Activated CD4-positive, alpha-beta memory T cell treated with anti-CD3 and anti-CD28 coated beads for 36 hours (primary cell): ENCODE results near the gene SULT1A2. TPM values are rescaled to one million over a fixed set of nuclear protein-coding genes. Genes with fewer than 3 reads are reported as not detected.
"Not testable (repeated sequence)": the region's sequence is repeated elsewhere in the genome, so short reads cannot be mapped to it uniquely, and the experiment has no call there.

ENCODE experiments used
- CTCF ChIA-PET: fragments of 350-600 bp; sonication (Branson Sonifier 250); formaldehyde crosslinking; loops from one replicate; lab custom pipeline; 2021; ENCODE audit warnings: antibody characterized with exemption, inconsistent platforms; lab: Charles Lee
- POLR2A ChIA-PET: fragments of 350-600 bp; sonication (Branson Sonifier 250); formaldehyde crosslinking; loops from one replicate; lab custom pipeline; 2021; ENCODE audit warnings: antibody characterized with exemption; lab: Charles Lee
- DNase-seq: peaks from one replicate; pipeline ENCODE4 v3.0.0-alpha.2; 2020
- H3K27ac Mint-ChIP-seq: one replicate; pipeline ENCODE4 v1.8.0; 2021; ENCODE audit warnings: mixed read lengths
- H3K27me3 Mint-ChIP-seq: one replicate; pipeline ENCODE4 v1.8.0; 2021; ENCODE audit warnings: mixed read lengths
- H3K36me3 Mint-ChIP-seq: one replicate; pipeline ENCODE4 v1.8.0; 2021; ENCODE audit warnings: mixed read lengths
- H3K4me1 Mint-ChIP-seq: one replicate; pipeline ENCODE4 v1.8.0; 2021; ENCODE audit warnings: low read depth, mixed read lengths
- H3K4me3 Mint-ChIP-seq: one replicate; pipeline ENCODE4 v1.8.0; 2021; ENCODE audit warnings: mild to moderate bottlenecking, mixed read lengths
- H3K9me3 Mint-ChIP-seq: one replicate; pipeline ENCODE4 v1.8.0; 2021; ENCODE audit warnings: mixed read lengths
- intact Hi-C: fragments of 100-400 bp; cut with micrococcal nuclease; formaldehyde crosslinking; loops from one replicate; pipeline ENCODE4 v1.15.1; 2023
- total RNA-seq, 2 experiments: library from RNA; stranded (reverse); gene quantifications; one replicate each; pipeline ENCODE4 v1.2.3, GENCODE V29; 2021

Gene SULT1A2
- total RNA-seq, 2 experiments from 2014 or later, result 0.24 TPM; not detected in 1

DNA sequence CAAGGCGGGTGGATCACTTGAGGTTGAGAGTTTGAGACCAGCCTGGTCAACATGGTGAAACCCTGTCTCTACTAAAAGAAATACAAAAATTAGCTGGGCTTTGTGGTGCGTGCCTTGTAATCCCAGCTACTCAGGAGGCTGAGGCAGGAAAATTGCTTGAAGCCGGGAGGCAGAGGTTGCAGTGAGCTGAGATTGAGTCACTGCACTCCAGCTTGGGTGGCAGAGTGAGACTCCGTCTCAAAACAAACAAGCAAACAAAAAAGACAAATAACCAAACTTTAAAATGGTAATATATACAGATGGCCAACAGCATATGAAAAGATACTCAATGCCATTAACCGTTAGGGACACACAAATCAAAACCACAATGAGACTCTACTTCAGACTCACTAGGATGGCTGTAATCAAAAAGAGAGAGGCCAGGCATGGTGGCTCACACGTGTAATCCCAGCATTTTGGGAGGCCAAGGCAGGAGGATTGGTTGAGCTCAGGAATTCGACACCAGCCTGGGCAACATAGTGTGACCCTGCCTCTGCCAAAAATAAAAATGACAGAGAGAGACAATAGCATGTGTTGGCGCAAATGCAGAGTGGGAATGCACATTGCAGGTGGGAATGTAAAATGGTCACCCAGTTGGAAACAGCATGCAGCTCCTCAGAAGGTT lies 21.3 kb downstream of the SULT1A2 start:
- intact Hi-C loops, result no loop called here
- CTCF ChIA-PET, result no interaction called here
- Mint-ChIP-seq H3K36me3 (peaks cover 1% of the 10 kb centered on the region), H3K9me3 (no peaks in the 10 kb centered on the region), H3K27ac (no peak overlapping the region), H3K4me1 (peaks cover 7% of the 10 kb centered on the region), H3K27me3 (no peaks in the 10 kb centered on the region), H3K4me3 (no peak overlapping the region)
- no peak for DNase-seq
- POLR2A ChIA-PET, result no interaction called here

DNA sequence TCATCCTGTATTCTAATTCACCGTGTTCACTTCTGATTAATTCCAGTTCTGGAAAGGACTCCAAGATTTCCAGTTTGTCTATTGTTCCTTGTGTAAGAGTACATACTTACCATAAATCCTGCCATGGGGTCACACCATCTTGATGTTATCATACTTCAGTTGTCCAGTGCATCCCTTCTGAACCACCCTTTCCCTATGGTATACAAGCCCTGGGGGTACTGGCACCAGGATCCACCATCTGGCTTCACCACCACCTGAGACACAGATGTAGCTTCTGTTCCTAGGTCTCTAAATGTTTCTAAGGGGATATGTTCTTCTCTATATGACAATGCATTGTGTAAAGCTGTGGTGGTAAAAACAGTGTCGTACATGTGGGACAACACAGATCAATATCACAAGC lies 21.9 kb downstream of the SULT1A2 start:
- Mint-ChIP-seq H3K4me3 (no peak overlapping the region), H3K36me3 (peaks cover 1% of the 10 kb centered on the region), H3K9me3 (no peaks in the 10 kb centered on the region), H3K27ac (no peak overlapping the region), H3K4me1 (peaks cover 7% of the 10 kb centered on the region), H3K27me3 (no peaks in the 10 kb centered on the region)
- no peak for DNase-seq
- intact Hi-C loops, result no loop called here
- POLR2A ChIA-PET, result no interaction called here
- CTCF ChIA-PET, result no interaction called here

DNA sequence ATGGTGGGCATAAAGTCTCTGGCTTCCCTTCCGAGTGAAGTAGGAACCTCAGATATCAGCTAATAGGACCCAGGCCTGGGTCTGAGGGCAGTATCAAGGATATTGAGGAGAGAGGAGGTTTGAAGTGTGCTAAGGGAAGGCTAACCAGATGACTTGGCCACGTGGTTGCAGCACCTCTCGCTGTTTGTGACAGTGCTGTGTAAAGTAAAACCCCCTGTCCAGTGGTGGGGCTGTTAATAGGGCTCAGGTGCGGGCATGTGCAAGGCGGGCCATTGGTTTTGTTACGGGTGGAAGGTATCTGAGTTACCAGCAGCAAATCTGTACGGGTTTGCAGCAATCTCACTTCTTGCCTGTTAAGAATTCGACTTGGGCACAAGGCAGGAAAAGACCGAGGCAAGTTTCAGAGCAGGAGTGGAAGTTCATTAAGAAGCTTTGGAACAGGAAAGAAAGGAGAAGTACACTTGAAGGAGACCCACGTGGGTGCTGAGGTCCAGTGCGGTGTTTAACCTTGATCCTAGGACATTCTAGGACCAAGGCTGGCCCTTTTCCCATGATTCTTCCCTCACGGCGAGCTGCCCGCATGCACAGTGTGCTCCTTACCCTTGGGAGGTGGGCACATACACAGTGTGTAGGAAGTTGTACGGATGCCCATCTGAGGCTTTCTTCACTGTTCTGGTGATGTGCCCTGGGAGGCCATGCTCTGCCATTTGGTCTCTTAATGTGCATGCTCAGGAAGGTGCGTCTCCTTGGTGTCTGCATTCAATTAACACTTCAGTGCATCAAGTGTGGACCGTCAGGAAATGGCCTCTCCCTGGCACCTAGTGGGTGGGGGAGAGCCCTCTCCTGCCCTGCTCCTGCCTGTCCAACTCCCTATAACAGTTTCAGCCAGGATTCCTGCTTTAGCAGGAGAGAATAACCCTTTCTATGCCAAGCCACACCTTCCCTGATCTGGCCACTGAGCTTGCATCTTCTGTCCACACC lies 22.8 kb downstream of the SULT1A2 start:
- no peak overlapping the region for H3K27ac Mint-ChIP-seq
- H3K9me3 Mint-ChIP-seq, result no peaks in the 10 kb centered on the region
- intact Hi-C loops, result no loop called here
- H3K27me3 Mint-ChIP-seq, result no peaks in the 10 kb centered on the region
- POLR2A ChIA-PET, result no interaction called here
- no peak for DNase-seq
- H3K4me1 Mint-ChIP-seq, result peaks cover 7% of the 10 kb centered on the region
- no peak overlapping the region for H3K4me3 Mint-ChIP-seq
- H3K36me3 Mint-ChIP-seq, result peaks cover 1% of the 10 kb centered on the region
- CTCF ChIA-PET, result interaction anchor here (1.2 kb wide), 1 partner anchor 24 kb away, joined by 3 read pairs; no protein-coding TSS in a partner anchor

DNA sequence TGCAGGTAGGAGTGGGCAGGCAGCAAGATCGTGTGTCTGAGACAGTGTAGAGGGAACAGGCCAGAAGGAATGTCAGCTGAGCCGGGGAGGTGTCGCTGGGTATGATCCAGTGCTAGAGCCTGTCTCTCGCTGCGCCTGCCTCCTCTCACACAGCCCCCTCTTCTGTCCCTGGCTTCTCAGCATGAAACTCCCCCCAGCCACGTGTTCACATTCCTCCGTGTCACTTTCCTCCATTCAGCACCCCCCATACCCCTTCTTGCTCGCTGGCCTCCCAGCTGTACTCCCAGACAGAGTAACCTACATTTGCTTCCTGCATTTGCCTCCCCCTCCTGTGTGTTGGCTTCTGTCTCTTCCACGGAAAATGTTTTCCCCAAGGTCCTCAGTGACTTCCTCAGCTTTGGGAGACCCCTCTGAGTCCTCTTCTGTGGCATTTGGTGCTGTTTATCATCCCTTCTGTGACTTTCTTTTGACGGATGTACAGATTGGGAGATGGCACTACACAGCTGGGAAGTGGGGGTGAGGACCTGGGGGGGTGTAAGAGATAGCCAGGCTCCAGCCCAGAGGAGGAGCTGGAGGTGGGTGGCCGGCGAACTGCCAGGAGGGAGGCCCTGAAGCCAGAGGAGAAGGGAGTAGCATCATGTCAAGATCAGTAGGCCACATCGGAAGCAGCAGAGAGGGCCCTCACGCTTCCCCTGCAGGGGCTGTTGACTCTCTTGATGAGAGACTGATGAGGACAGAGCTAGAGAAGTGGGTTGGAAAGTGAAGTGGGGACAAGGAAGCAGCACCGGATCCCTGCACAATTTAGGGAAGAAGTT lies 23.9 kb downstream of the SULT1A2 start:
- ChIA-PET POLR2A (no interaction called here), CTCF (interaction anchor here (1.2 kb wide), 1 partner anchor 25 kb away, joined by 3 read pairs; no protein-coding TSS in a partner anchor)
- Mint-ChIP-seq H3K4me1 (peaks cover 5% of the 10 kb centered on the region), H3K27me3 (no peaks in the 10 kb centered on the region), H3K27ac (no peak overlapping the region), H3K4me3 (no peak overlapping the region), H3K9me3 (no peaks in the 10 kb centered on the region), H3K36me3 (peaks cover 1% of the 10 kb centered on the region)
- intact Hi-C loops, result no loop called here
- no peak for DNase-seq

DNA sequence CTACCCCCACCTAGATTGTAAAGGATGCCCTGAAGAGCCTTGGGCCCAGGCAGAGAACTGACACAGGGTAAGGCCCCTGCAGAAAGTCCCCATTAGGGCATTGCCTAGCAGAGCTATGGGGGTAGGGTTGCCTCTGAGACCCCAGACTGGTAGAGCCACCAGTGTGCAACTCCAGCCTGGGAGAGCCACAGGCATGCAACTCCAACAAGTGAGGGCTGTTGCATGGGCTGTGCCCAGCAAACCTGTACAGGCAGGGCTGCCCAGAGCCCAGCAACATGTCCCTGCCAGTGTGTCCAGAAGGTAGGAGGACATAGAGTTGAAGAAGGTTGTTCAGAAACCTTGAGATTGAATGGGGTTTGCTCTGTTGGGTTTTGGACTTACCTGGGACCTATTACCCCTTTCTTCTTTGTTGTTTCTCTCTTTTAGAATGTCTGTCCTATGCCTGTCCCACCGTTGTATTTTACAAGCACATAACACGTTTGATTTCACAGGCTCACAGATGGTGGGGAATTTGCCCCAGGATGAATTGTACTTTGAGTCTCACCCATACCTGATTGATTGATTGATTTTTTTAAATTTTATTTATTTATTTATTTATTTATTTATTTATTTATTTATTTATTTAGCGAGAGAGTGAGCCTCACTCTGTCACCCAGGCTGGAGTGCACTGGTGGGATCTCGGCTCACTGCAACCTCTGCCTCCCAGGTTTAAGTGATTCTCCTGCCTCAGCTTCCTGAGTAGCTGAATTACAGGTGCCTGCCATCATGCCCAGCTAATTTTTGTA lies 26.7 kb downstream of the SULT1A2 start:
- intact Hi-C loops, result no loop called here
- Mint-ChIP-seq H3K9me3 (peaks cover 15% of the 10 kb centered on the region), H3K36me3 (peaks cover 14% of the 10 kb centered on the region), H3K27ac (no peak overlapping the region), H3K4me1 (peaks cover 7% of the 10 kb centered on the region), H3K4me3 (no peak overlapping the region), H3K27me3 (no peaks in the 10 kb centered on the region)
- ChIA-PET CTCF (no interaction called here), POLR2A (no interaction called here)
- DNase-seq, result no peak

DNA sequence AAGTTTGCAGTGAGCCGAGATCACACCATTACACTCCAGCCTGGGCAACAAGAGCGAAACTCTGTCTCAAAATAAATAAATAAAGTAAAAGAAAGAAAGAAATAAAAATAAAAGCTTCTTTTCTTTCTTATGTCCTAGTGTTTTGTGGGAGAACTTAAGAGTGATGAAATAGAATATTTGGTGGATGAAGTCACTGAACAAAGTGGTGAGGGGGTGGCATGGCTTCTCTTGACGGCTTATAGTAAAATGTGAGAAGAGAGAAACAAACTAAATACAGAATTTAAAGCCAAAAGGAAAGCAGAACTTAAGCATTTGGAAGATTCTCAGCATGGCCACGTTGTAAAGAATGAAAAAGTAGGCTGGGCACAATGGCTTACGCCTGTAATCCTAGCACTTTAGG lies 27.8 kb downstream of the SULT1A2 start:
- no peaks in the 10 kb centered on the region for H3K27me3 Mint-ChIP-seq
- H3K36me3 Mint-ChIP-seq, result peaks cover 17% of the 10 kb centered on the region
- no peak for DNase-seq
- H3K4me1 Mint-ChIP-seq, result peaks cover 6% of the 10 kb centered on the region
- ChIA-PET CTCF (no interaction called here), POLR2A (no interaction called here)
- peaks cover 15% of the 10 kb centered on the region for H3K9me3 Mint-ChIP-seq
- H3K27ac Mint-ChIP-seq, result no peak overlapping the region
- intact Hi-C loops, result no loop called here
- H3K4me3 Mint-ChIP-seq, result no peak overlapping the region

DNA sequence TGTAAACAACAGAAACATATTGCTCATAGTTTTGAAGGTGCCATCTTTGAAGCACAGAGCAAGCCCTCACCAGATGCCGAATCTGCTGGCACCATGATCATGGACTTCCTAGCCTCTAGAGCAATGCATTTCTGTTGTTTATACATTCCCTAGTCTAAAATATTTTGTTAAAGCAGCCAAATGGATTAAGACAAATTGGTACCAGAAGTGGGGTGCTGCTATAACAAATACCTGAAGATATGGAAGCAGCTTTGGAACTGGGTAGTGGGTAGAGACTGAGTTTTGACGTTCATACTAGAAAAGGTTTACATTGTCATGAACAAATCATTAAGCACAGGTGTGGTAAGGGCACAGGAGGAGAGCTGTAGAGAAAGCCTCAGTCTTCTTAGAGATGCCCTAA lies 29.6 kb downstream of the SULT1A2 start:
- Mint-ChIP-seq H3K4me3 (no peak overlapping the region), H3K36me3 (peaks cover 17% of the 10 kb centered on the region), H3K9me3 (peaks cover 15% of the 10 kb centered on the region), H3K27me3 (no peaks in the 10 kb centered on the region), H3K4me1 (peaks cover 3% of the 10 kb centered on the region), H3K27ac (no peak overlapping the region)
- ChIA-PET POLR2A (no interaction called here), CTCF (no interaction called here)
- no peak for DNase-seq
- intact Hi-C loops, result no loop called here

DNA sequence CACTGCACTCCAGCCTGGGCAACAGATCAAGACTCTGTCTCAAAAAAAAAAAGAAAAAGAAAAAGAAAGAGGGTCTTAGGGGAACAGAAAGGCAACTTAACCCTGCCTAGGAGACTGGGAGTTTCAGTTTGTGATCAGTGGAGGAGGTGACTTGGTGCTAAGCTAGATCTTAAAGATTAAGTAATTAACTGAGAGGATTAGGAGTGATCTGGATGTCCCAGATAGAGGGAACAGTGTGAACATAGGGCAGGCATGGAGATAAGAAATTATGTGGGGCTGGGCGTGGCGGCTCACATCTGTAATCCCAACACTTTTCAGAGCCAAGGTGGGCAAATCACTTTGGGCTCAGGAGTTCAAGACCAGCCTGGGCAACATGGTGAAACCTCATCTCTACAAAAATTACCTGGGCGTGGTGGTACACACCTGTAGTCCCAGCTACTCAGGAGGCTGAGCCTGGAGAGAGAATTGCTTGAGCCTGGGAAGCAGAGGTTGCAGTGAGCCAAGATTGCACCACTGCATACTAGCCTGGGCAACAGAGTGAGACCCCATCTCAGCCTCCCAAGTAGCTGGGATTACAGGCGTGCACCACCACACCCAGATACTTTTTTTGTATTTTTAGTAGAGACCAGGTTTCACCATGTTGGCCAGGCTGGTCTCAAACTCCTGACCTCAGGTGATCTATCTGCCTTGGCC lies 30.5 kb downstream of the SULT1A2 start:
- DNase-seq, H3K4me1 Mint-ChIP-seq, POLR2A ChIA-PET, H3K27ac Mint-ChIP-seq, H3K4me3 Mint-ChIP-seq, H3K27me3 Mint-ChIP-seq, intact Hi-C loops: not testable (repeated sequence)
- peaks cover 15% of the 10 kb centered on the region for H3K9me3 Mint-ChIP-seq
- peaks cover 17% of the 10 kb centered on the region for H3K36me3 Mint-ChIP-seq
- CTCF ChIA-PET, result interaction anchor here (0.6 kb wide), 1 partner anchor 74 kb away, joined by 3 read pairs; the partner anchor contains the start of gene CLN3

DNA sequence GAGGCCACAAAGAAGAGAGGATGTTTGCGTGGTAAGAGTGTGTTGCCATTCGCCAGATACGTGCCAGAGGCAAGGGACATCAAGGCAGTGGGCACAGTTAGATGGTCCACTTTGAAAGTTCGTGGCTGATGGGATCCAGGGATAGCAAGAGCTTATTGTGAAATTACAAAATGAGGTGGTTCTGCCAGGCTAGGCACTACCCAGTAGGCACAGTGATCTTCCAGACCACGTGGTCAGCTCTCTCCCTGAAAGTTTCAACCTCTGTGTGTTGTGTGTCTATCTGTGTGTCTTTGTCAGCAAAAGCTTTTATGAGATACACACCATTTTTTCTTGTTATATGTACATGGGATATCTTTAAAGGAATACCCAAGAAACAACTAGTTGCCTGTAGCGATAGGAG lies 33.6 kb downstream of the SULT1A2 start:
- Mint-ChIP-seq H3K27ac (no peak overlapping the region), H3K27me3 (no peaks in the 10 kb centered on the region), H3K9me3 (peaks cover 15% of the 10 kb centered on the region), H3K4me1 (peaks cover 10% of the 10 kb centered on the region), H3K4me3 (no peak overlapping the region), H3K36me3 (peaks cover 22% of the 10 kb centered on the region)
- intact Hi-C loops, result no loop called here
- CTCF ChIA-PET, result no interaction called here
- no peak for DNase-seq
- POLR2A ChIA-PET, result no interaction called here

DNA sequence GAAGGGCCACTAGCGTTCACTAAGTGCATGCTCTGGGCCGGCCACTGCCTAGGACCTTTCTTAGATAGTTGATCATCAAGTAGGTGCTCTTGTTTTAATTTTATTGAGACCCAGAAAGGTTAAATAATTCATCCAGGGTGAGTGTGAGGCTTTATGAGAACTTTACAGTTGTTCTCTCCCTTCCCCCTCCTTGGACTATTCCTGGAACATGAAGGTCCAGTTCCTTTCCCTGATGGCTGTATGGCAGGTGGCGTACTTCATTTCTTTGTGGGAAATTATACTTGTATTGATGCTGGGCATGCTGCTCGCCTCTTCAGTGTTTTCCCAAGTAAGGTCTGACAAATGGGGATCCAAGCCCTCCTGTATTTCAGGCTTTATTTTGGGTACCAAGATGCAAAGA lies 34.7 kb downstream of the SULT1A2 start:
- no peak for DNase-seq
- ChIA-PET CTCF (no interaction called here), POLR2A (no interaction called here)
- Mint-ChIP-seq H3K4me1 (peaks cover 9% of the 10 kb centered on the region), H3K27me3 (no peaks in the 10 kb centered on the region), H3K36me3 (peaks cover 17% of the 10 kb centered on the region), H3K9me3 (peaks cover 9% of the 10 kb centered on the region), H3K27ac (no peak overlapping the region), H3K4me3 (no peak overlapping the region)
- intact Hi-C loops, result no loop called here

DNA sequence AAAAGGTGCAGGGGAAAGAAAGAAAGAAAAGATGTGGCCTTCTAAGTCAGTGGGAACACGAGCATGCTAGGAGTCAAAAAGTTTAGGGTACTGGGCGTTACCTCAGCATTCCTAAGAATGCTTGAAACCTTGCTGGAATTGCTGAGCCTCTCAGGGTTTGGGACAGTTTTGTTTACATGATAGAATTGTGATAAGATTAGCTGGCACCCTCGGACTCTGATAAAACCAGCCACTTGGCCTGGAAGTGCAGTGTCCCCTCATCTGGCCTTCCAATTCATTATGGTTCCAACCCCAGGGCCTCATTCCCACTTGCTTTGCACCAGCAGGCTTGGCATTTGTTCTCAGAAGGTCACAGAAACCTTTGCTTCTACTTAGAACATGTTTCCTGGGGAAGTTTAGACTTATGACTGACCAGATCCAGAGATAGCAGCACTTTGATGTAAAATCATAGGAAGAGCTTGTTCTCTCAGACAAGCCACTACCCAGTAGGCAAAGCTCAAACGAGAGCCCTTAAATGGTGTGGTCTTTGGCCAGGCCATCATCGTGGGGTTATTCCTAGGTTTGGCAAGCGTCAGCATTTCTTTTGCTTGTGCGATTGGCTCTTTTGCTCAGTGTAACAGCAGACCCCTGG lies 35.2 kb downstream of the SULT1A2 start:
- H3K27ac Mint-ChIP-seq, result no peak overlapping the region
- no peak for DNase-seq
- H3K4me3 Mint-ChIP-seq, result no peak overlapping the region
- peaks cover 7% of the 10 kb centered on the region for H3K9me3 Mint-ChIP-seq
- ChIA-PET POLR2A (no interaction called here), CTCF (no interaction called here)
- peaks cover 14% of the 10 kb centered on the region for H3K4me1 Mint-ChIP-seq
- H3K27me3 Mint-ChIP-seq, result no peaks in the 10 kb centered on the region
- intact Hi-C loops, result no loop called here
- peaks cover 16% of the 10 kb centered on the region for H3K36me3 Mint-ChIP-seq
